NCI-H2081 (cell line): ENCODE results near the gene ARHGEF4.

Source experiments
- DNase-seq, 2 experiments: peaks; one replicate each; lab custom pipeline; 2025; lab: John Stamatoyannopoulos, UW

The ARHGEF4 gene

DNA sequence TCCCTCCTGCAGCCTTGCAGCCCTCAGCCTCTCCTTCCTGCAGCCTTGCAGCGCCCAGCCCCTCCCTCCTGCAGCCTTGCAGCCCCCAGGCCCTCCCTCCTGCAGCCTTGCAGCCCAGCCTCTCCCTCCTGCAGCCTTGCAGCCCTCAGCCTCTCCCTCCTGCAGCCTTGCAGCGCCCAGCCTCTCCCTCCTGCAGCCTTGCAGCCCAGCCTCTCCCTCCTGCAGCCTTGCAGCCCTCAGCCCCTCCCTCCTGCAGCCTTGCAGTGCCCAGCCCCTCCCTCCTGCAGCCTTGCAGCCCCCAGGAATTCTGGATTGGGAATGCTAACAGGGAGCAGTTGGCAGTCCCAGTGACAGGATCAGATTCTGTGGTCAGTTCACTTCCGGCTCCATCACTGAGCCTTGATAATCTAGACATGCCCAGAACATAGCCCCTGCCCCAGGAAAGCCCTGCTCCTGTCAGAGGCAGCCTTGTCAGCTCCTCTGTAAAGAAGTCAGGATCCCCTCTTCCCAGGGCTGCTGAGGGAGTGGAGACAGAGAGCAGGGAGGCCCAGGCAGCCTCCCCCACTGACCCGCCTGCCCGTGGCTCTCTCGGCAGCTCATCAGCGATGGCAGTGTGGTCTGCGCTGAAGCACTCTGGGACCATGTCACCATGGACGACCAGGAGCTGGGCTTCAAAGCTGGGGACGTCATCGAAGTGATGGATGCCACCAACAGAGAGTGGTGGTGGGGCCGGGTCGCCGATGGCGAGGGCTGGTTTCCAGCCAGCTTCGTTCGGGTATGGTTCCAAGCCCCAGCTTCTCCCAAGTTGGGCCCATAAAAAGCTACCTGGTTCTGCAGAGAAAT, 201.8 kb downstream of the ARHGEF4 start:
- DNase-seq, result no peak

DNA sequence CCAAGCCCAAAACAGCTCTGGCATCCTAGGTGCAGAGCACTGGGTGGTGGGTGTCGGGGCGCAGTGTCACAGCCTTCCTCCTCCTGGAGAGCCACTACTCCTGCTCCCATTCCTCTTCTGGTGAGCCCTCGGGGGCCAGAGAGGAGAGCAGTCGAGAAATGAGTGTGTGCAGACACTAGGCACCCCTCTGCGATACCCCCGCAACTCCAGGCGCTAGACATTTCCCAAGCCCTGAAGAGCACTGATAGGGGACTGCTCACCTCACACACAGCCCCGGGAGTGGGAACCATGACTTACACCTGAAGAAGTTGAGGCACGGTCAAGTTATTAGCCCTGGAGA, 202.4 kb downstream of the ARHGEF4 start:
- DNase-seq, result no peak

DNA sequence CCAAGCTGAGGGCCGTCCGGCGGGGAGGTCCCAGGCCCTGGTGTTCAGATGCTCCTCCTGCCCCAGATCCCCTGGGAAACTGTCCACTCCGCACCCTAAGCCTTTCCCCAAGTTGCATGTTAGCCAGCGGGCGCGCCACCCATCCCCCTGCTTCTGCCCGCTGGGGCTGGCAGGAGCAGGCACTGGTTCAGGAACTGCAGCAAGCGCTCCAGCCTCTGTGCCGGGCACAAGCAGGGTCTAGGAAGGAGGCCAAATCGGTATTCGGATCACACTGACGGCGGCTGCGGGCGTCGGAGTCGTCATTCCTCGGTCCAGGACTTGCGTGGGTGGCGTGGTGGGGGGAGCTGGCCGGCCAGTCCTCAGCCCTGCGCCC, 202.8 kb downstream of the ARHGEF4 start:
- no peak for DNase-seq

DNA sequence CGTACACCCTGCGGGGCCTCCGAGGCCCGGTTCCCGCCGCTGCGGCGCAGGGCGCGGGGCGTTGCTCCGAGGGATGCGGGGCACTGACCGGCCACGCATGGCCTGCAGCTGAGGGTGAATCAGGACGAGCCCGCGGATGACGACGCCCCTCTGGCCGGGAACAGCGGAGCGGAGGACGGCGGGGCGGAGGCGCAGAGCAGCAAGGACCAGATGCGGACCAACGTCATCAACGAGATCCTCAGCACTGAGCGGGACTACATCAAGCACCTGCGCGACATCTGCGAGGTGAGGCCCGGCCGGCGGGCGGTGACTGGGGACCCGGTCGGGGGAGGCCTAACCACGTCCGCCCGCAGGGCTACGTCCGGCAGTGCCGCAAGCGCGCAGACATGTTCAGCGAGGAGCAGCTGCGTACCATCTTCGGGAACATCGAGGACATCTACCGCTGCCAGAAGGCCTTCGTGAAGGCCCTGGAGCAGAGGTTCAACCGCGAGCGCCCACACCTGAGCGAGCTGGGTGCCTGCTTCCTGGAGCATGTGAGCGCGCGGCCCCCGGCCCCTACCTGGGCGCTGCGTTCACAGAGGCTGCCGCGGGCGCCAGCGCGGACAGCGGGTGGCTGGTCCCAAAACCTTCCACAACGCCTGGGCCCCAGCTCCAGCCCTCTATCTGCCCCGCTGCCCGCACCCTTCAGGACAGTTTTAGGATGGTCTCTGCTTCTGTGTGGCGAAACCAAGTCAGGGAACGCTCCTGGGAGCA, 203.4 kb downstream of the ARHGEF4 start:
- no peak for DNase-seq

DNA sequence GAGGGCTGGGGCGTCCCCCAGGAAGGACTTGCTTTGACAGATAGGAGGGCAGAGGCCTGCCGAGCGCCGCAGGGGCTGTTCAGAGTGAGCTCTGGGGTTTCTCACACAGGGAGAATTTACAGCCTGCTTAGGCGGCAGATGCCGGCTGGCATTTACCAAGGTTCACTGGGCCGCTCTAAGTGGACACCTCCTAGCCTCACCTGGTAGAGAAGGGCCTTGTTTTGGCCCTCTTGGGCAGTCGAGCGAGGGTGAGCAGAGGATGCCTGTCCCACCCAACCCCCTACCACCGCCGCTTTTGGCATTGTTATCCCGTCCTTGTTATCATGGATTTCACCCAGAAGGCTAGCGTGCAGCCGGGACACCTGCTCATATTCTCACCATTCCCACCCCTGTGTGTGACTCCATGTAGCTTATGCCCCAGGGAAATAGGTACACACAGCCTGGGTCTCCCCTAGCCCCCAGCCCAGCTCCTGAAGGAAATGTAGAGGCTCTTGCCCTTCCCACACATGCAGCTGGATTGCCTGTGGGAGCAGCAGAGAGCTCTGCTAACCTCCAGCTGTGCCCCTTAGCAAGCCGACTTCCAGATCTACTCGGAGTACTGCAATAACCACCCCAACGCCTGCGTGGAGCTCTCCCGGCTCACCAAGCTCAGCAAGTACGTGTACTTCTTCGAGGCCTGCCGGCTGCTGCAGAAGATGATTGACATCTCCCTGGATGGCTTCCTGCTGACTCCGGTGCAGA, 204.1 kb downstream of the ARHGEF4 start:
- no peak for DNase-seq

DNA sequence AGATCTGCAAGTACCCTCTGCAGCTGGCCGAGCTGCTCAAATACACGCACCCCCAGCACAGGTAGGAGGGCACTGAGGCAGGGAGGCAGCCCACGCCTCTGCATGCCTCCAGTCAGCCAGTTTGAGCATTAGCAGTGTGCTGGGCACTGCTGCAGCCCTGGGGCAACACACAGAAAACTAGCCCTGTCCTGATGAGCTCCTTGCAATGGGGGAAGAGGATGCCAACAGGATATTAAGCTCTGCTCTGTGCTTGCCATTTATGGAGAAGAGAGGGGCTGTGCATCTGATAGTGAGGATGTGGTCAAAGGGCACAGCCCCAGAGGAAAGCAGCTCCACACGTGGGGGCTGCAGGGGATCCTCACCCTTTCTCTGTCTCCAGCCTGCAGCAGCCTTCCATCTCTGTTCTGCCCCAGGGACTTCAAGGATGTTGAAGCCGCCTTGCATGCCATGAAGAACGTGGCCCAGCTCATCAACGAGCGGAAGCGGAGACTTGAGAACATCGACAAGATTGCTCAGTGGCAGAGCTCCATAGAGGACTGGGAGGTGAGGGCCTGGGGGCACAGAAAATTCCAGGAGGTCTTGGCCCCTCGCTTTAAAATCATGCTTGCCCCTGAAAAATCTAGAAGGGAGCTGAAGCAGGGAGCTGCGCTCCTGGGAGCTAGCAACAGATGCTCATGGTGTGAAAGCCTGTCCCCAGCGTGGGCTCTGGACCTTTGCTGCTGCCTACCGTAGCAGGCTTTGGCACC, 204.9 kb downstream of the ARHGEF4 start:
- DNase-seq, result no peak

DNA sequence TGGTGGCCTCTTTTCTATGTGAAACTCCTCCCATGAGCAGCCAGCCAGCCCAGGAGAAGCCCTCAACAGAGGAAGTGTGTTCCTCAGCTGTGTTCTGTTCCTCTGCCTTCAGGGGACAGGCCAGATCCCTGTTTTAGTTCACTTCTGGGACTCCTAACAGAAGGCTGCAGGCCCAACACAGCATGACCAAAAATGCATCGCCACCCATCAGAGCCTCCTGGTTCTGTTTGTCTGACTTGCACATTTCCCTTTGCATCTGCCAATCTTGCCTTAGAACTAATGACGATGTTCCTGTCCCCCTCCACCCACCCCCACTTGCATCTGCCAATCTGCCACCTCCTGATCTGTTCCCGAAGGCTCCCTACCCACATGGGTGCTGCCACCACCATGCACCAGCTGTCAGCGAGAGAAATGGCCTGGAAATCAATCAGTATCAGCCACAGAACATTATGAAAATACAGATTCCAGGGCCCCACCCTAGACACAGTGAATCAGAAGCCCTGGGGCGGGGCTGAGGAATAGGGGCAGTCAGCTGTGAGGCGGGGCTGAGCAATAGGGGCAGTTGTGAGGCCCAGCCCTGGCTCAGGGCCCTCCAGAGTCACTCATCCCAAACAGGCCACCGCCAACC, 205.5 kb downstream of the ARHGEF4 start:
- no peak for DNase-seq

GRCh38 chr2:131043199-131044074, 206.7 kb downstream of the ARHGEF4 start:
- DNase-seq, result no peak

DNA sequence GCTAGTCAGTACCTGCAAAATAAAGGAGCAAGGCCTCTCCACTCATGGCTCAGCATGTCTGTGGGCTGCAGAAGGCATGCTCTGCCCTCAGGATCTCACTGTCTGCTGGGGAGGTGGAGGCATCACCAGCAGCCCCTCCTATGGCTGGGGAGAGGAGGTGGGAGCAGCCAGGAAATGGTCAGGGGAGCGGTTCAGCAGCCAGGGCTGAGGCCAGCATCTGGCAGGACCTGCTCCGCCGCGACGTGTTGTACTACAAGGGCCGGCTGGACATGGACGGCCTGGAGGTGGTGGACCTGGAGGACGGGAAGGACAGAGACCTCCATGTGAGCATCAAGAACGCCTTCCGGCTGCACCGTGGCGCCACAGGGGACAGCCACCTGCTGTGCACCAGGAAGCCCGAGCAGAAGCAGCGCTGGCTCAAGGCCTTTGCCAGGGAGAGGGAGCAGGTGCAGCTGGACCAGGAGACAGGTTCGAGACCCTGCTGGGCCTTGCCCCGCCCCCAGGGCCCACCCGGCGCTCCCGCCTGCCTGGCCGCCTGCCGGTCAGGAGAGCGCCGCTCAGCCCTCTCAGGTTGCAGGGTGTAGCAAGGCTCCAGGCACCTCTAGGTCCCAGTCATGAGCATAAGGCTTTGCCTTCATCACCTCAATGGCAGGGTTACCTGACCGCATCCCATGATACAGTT, 207.5 kb downstream of the ARHGEF4 start:
- no peak for DNase-seq

GRCh38 chr2:131044757-131045150, 208.0 kb downstream of the ARHGEF4 start:
- DNase-seq, result no peak

GRCh38 chr2:131045286-131046027, 208.7 kb downstream of the ARHGEF4 start:
- no peak for DNase-seq

DNA sequence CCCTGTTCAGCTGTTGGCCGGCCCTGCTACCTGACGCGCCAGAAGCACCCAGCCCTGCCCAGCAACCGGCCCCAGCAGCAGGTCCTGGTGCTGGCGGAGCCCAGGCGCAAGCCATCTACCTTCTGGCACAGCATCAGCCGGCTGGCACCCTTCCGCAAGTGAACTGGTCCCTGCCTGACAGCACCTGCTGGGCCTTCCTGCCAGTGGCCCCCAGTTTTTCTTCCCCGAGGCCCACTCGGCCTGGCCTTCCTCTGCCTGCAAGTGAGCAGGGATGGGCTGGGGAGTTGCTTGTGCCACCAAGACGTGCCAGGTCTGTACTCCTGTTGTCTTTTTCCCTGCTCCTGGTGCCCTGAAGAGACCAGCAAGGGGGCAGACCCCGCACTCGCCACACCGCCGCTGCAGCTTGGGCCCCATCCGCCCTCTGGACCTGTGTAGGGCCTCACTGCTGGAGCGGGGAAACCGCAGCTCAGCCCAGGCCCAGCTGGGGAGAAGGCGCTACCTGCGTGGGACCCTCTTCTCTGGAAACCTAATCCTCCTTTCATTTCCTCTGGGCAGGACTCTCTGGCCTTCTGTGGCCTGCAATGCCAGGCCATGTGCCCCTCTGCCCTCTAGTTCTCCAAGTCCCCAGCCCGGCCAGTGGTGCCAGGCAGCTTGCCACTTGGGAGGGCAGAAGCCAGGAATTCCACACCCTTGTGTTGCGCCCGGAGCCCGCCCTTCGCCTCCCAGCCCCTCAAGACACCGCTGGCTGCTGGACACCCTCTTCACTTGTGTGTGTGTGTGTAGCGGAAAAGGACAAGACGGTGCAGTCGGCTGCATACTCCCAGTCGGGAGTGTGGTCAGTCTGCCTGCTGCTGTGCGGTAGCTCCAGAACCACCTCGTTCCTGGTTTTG, 209.6 kb downstream of the ARHGEF4 start:
- no peak for DNase-seq

- DNase-seq, result no peak
Observed at GRCh38 chr2:131046918-131047652, 210.4 kb downstream of the ARHGEF4 start.

DNA sequence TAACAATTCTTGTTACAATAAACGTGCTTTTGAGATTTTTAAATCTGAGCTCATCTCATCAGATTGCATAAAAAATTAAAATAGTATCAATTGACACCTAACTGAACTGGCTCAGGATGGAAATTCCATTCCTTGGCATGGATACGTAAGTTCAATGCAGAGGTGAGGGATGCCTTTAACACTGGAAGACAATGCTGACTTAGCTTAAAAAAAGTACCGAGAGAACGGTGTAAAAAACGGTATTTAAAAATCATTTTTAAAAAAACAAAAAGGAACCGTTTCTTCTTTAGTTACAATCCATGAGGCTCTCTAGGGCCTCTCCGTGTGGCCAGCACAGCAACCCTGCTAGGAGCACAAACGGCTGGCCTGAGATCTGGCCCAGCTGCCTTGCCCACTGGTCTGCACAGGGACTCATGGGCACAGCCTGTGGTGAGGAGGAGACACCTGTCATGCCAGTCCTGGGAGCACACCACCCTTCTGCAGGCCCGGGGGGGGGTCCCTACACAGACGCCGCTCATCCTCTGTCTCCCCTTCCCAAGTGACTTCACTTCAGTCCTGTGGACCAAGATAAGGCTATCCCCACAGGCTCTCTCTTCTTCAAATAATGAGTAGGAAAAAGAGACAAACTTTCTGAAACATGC, 211.3 kb downstream of the ARHGEF4 start:
- DNase-seq, result no peak

DNA sequence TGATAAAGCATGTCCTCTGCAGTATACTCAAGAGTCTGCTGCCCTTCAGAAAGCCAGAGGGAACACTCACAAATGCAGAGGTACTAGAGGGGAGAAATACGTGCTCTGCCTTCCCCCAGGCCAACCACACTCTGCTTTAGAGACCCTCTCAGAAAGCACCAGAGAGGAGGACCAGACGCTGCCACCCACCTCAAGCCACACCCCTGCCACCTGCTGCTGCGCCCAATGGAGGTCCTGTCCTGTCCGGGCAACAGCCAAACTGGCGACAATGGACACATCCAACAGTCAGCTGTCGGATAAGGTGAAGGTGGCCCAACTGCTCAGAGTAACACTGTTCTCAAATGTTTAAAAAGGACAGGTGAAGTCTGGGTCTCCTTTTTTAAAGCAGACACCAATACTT, 211.9 kb downstream of the ARHGEF4 start:
- no peak for DNase-seq

- DNase-seq, result no peak
Observed at GRCh38 chr2:131049150-131049718, 212.5 kb downstream of the ARHGEF4 start.

GRCh38 chr2:131050896-131051295, 214.2 kb downstream of the ARHGEF4 start:
- no peak for DNase-seq
